ENCODE measurements around the gene POLQ.
A peak's percentile ranks its signal among the peaks of the same experiment; 100 is the strongest.

POLQ gene

GRCh38 chr3:121552379-121552778 is 6.6 kb upstream of the POLQ start:
- H3F3A ChIP-seq (ENCODE audit: control insufficient read depth, insufficient read depth), result 0 out of 2 replicates have a peak, but pooled peaks cover 2% of the 10 kb centered on the region
- peaks cover 4% of the 10 kb centered on the region; the same call in 1 of the 2 replicates for H3K4me1 ChIP-seq (ENCODE audit: control insufficient read depth, low read length)
- no peaks in the 10 kb centered on the region for H3K36me3 ChIP-seq (ENCODE audit: control insufficient read depth, low read length)
- no peak for TF ChIP-seq CTCF (IDR thresholded peaks at IDR 0.05; ENCODE audit: low read depth, low read length, poor library complexity, severe bottlenecking)
- TF ChIP-seq EZH2phosphoT487 (IDR thresholded peaks at IDR 0.05; ENCODE audit: borderline replicate concordance, low read length), result no peak
- H3K79me2 ChIP-seq (ENCODE audit: control insufficient read depth, low read length), result no peaks in the 10 kb centered on the region
- no peaks in the 10 kb centered on the region for H3K9me3 ChIP-seq (ENCODE audit: control insufficient read depth, insufficient read depth, low read length)
- H3K27me3 ChIP-seq (ENCODE audit: control insufficient read depth, low read length), result no peaks in the 10 kb centered on the region
- no peaks in the 10 kb centered on the region for H3K9me2 ChIP-seq (replicated peaks; ENCODE audit: control insufficient read depth, low read length)
- no peak overlapping the region for H3K4me3 ChIP-seq (ENCODE audit: low read length)
- H3K4me2 ChIP-seq (ENCODE audit: low read length), result no peak overlapping the region
- H4K20me1 ChIP-seq (ENCODE audit: control insufficient read depth, insufficient read depth, low read depth, low read length), result no peaks in the 10 kb centered on the region
- no peak overlapping the region for H3K27ac ChIP-seq (ENCODE audit: low read depth, low read length)

- Histone ChIP-seq H3K36me3 (ENCODE audit: control insufficient read depth, low read length) (peaks cover 49% of the 10 kb centered on the region), H3K27ac (ENCODE audit: low read depth, low read length) (peak overlapping the region; percentile 75), H3F3A (ENCODE audit: control insufficient read depth, insufficient read depth) (peaks cover 5% of the 10 kb centered on the region), H4K20me1 (ENCODE audit: control insufficient read depth, insufficient read depth, low read depth, low read length) (no peaks in the 10 kb centered on the region; the same call in 1 of the 2 replicates), H3K4me3 (ENCODE audit: low read length) (peak overlapping the region; percentile 89), H3K4me2 (ENCODE audit: low read length) (peak overlapping the region; percentile 84), H3K79me2 (ENCODE audit: control insufficient read depth, low read length) (peaks cover 55% of the 10 kb centered on the region), H3K9me3 (ENCODE audit: control insufficient read depth, insufficient read depth, low read length) (no peaks in the 10 kb centered on the region), H3K27me3 (ENCODE audit: control insufficient read depth, low read length) (no peaks in the 10 kb centered on the region), H3K9me2 (replicated peaks; ENCODE audit: control insufficient read depth, low read length) (no peaks in the 10 kb centered on the region), H3K4me1 (ENCODE audit: control insufficient read depth, low read length) (peaks cover 19% of the 10 kb centered on the region)
- TF ChIP-seq CTCF (IDR thresholded peaks at IDR 0.05; ENCODE audit: low read depth, low read length, poor library complexity, severe bottlenecking) (no peak), EZH2phosphoT487 (IDR thresholded peaks at IDR 0.05; ENCODE audit: borderline replicate concordance, low read length) (no peak)
Measured at GRCh38 chr3:121545049-121545573, 677 bp downstream of the POLQ start.

- Histone ChIP-seq H3K27ac (ENCODE audit: low read depth, low read length) (no peak overlapping the region), H3F3A (ENCODE audit: control insufficient read depth, insufficient read depth) (peaks cover 5% of the 10 kb centered on the region), H3K4me1 (ENCODE audit: control insufficient read depth, low read length) (peaks cover 15% of the 10 kb centered on the region), H3K4me3 (ENCODE audit: low read length) (no peak overlapping the region), H4K20me1 (ENCODE audit: control insufficient read depth, insufficient read depth, low read depth, low read length) (no peaks in the 10 kb centered on the region; the same call in 1 of the 2 replicates), H3K9me3 (ENCODE audit: control insufficient read depth, insufficient read depth, low read length) (no peaks in the 10 kb centered on the region), H3K79me2 (ENCODE audit: control insufficient read depth, low read length) (peaks cover 73% of the 10 kb centered on the region), H3K4me2 (ENCODE audit: low read length) (no peak overlapping the region), H3K36me3 (ENCODE audit: control insufficient read depth, low read length) (peaks cover 70% of the 10 kb centered on the region), H3K9me2 (replicated peaks; ENCODE audit: control insufficient read depth, low read length) (no peaks in the 10 kb centered on the region), H3K27me3 (ENCODE audit: control insufficient read depth, low read length) (no peaks in the 10 kb centered on the region)
- TF ChIP-seq EZH2phosphoT487 (IDR thresholded peaks at IDR 0.05; ENCODE audit: borderline replicate concordance, low read length) (no peak), CTCF (IDR thresholded peaks at IDR 0.05; ENCODE audit: low read depth, low read length, poor library complexity, severe bottlenecking) (no peak)
Measured at GRCh38 chr3:121542924-121543323, 2.9 kb downstream of the POLQ start.
